HG02840 (cell line): ENCODE data around the gene MYMX.
"Not testable (repeated sequence)": the region's sequence is repeated elsewhere in the genome, so short reads cannot be mapped to it uniquely, and the experiment has no call there.

Experiments
- ATAC-seq: cut with Tn5 transposase; IDR thresholded peaks from one replicate; pipeline ENCODE4 v1.9.1; 2021; ENCODE audit warnings: mild to moderate bottlenecking, moderate library complexity, moderate number of reproducible peaks; ENCODE audit not compliant: unreplicated experiment, low FRiP score

The MYMX gene

GRCh38 chr6:44216677-44217331 lies at the start of gene MYMX:
TSS of gene MYMX (plus strand) at chr6:44216926. CDS start at chr6:44217472, 546 bp downstream.
- no peak for ATAC-seq

- no peak for ATAC-seq
These were observed 49.2 kb upstream of the MYMX start for GRCh38 chr6:44167567-44167966.

GRCh38 chr6:44169154-44169553 lies 47.6 kb upstream of the MYMX start:
- no peak for ATAC-seq

- ATAC-seq, result no peak
These were observed 46.7 kb upstream of the MYMX start for GRCh38 chr6:44169886-44170570.

GRCh38 chr6:44171899-44172546 lies 44.7 kb upstream of the MYMX start:
- ATAC-seq, result no peak

GRCh38 chr6:44172731-44173500 lies 43.8 kb upstream of the MYMX start:
- no peak for ATAC-seq

GRCh38 chr6:44176130-44176761 lies 40.5 kb upstream of the MYMX start:
- ATAC-seq, result no peak

GRCh38 chr6:44176762-44177509 lies 39.8 kb upstream of the MYMX start:
- no peak for ATAC-seq

GRCh38 chr6:44177691-44178423 lies 38.9 kb upstream of the MYMX start:
- ATAC-seq, result no peak

- no peak for ATAC-seq
These were observed 38.2 kb upstream of the MYMX start for GRCh38 chr6:44178424-44179071.

- no peak for ATAC-seq
These were observed 37.6 kb upstream of the MYMX start for GRCh38 chr6:44179072-44179536.

GRCh38 chr6:44179648-44180047 lies 37.1 kb upstream of the MYMX start:
- ATAC-seq, result no peak

- no peak for ATAC-seq
These were observed 36.3 kb upstream of the MYMX start for GRCh38 chr6:44180406-44180805.

GRCh38 chr6:44180886-44181285 lies 35.8 kb upstream of the MYMX start:
- no peak for ATAC-seq

GRCh38 chr6:44181784-44182183 lies 34.9 kb upstream of the MYMX start:
- ATAC-seq, result not testable (repeated sequence)

GRCh38 chr6:44182911-44183390 lies 33.8 kb upstream of the MYMX start:
- no peak for ATAC-seq

GRCh38 chr6:44183783-44184182 lies 32.9 kb upstream of the MYMX start:
- no peak for ATAC-seq

GRCh38 chr6:44185356-44185755 lies 31.4 kb upstream of the MYMX start:
- not testable (repeated sequence) for ATAC-seq
